HG03432 (cell line): ENCODE data around the gene ZBTB20.

ENCODE experiments used
- ATAC-seq: cut with Tn5 transposase; IDR thresholded peaks from one replicate; pipeline ENCODE4 v1.9.1; 2021; ENCODE audit warnings: mild to moderate bottlenecking, moderate library complexity; ENCODE audit not compliant: unreplicated experiment

The ZBTB20 gene

DNA sequence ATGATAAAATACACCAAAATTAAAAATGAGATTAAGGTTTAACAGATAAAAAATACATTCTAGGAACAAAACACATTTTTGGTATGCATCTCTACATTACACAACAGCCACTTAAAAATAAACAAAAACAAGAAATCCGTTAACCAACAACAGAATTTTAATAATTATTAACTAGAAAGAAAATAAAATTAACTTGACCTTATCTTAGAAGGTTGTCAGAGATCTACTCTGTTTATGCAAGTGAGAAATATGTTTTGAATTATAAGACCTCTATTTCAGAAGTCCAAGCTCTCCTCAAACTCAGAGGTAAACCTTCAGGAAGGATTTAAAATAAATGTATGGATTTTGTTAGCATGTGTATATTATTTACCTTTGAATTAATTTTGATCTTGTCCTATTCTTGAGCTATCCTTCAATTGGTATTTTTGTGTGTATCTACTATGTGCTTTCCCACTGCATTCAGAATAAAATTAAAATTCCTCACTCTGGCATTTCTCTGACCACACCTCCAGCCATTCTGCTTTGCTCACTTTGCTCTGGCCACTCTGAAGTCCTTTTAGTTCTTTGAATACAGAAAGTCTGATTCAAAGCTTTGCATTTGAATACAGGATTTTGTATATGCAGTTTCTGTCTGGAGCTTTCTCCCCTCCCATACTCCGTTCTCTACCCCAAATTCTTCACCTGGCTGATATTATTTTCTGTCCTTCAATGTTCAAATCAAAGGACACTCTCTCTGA lies 352.0 kb downstream of the ZBTB20 start:
- no peak for ATAC-seq

DNA sequence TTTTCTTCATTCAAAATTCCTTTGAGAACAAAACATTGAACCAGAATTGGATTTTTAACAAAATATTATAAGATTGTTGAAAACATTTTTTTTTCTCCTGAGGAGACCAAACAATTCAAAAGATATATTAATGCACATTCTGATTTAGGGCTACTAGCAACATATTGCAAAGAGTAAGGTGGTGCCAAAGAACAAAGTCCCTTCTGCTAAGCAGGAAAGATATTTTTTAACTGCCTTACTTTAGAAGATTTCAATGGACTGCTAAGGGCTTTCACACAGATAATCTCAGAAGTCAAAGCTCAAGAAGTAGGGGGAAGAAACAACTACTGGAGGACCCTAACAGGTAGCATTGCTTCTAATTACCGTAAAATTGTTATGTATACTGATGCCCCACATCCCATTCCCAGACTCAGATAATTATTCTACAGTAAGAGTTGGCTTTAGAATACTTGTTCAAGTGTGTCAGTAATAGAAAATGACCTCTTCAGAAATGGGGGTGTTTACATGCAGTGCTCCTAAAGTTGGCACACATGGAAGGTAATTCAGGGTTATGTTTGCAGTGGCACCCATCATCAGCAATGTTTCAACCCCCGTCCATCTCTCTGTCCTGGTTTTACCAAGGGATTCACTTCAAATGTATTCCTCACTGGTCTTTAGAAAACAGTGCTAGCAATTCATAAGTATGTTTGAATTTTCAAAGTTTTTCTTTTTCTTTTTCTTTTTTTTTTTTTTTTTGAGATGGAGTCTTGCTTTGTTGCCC lies 354.7 kb downstream of the ZBTB20 start:
- ATAC-seq, result no peak

DNA sequence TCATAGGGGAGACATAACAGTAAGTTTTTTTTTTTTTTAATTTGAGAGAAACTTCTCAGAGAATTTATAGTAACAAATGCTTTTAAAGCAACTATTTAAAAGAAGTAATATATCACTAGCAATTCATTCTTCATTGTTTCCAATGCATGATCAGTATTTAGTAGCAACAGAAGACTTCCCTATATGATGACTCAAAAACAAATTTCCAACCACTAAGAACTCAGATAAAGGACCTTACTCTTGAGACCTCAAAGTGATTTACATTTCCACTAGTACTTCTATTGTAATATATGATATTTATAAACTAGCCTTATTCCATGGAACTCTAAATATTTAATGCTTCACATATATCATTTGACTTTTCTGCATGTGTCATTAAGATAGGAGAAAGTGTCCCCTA lies 356.3 kb downstream of the ZBTB20 start:
- ATAC-seq, result no peak

DNA sequence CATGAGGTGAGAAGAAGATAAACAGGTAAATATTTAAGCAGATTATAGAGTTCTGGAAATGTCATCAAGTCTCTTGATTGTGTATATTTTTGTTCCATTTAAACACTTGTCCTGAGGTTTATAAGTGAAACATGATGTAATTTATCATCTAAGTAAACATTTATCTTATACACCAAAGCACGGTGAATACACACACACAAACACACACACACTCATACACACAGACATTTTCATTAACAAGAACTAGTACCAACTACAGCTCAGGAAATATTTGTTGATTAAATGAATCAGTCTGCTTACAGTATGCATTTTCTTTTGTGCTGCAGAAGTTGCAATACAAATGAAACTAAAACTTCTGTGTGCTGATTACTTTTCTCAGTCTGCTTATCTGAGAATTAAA lies 357.3 kb downstream of the ZBTB20 start:
- ATAC-seq, result no peak

DNA sequence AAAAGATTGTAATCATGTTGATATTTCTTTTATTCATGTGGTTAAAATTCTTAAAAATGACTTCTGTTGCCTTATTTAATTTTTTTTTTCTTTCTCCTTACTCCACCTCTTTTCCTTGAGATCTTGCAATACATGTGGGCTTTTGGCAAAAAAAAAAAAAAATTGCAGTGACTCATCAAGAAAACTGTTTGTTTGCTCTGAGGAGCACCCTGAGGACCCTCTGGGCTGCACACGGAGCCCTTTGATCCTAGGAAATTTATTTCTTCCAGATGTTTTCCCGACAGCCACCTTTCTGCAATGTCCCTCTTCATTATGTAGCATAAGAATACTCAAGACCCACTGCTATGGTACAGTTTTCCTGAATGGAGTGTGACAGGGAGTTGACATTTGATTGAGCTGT lies 371.7 kb downstream of the ZBTB20 start:
- ATAC-seq, result no peak

DNA sequence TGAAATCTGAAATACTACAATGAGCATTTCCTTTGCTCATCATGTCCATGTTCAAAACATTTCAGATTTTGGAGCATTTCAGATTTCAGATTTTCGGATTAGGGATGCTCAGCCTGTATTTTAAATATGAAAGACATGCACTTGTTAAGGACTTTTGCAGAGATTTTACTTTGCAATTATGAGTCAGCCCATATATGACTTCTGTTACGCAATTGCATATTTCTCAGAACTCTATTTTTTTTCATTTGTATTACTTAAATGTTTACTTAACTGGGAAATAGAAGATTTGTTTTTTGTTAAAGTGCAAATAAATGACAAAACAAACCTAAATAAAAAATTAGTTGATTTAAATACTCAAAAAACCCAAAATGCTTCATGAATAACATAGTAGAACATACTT lies 376.2 kb downstream of the ZBTB20 start:
- no peak for ATAC-seq

DNA sequence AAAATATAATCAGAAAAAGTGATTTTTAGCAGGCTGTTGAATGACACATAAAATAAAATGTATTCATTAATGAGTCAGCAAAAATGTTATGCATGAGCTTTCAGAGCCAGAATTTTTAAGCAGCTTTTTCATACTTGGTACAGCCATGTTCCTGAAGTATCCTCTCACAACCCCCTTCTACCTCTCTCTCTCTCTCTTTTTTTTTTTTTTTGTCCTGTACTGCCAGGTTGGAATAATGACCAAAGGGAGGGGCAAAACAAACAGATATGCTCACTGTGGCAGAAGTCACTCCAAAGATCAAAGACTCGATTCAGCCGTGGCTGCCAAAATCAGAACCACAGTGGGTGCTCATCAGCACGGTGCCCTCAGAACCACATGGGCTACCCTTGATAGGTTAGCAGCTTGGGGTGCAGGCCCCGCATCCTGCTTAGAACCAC lies 383.0 kb downstream of the ZBTB20 start:
- ATAC-seq, result no peak

DNA sequence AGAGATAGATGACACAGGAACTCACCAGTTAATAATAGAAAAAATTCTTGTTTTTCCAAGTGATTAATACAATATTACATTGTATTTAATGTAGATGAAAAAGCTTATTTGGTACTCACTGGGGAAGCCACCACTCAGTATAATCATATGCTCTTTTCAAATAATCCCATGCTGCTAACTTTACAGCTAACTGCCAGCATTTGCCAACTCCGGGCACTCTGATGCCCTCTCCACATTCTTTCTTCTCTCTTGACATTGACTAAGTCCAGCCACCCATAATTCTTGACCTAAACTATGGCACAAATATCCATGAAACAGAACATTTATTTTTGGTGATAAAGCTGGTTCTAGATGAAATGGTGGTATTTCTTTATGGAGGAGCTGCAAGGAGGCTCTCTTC lies 384.9 kb downstream of the ZBTB20 start:
- no peak for ATAC-seq

DNA sequence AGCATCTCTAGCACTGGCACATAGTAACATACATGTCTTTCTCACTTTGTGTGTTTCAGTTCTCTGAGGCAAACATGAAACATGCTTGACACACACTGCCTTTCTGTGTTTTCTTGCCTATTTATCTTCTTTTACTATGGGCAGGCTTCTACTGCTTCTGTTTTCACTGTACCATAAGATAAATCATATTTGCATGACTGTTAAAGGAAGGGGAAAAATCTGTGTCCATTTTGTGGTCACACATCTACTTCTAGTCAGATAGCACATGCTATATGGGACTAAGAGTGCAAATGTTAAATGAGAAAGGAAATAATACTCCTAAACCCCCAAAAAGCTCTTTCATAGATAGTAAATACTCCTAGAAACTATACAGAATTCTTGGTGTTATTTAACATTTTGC lies 386.4 kb downstream of the ZBTB20 start:
- ATAC-seq, result peak; percentile 40

DNA sequence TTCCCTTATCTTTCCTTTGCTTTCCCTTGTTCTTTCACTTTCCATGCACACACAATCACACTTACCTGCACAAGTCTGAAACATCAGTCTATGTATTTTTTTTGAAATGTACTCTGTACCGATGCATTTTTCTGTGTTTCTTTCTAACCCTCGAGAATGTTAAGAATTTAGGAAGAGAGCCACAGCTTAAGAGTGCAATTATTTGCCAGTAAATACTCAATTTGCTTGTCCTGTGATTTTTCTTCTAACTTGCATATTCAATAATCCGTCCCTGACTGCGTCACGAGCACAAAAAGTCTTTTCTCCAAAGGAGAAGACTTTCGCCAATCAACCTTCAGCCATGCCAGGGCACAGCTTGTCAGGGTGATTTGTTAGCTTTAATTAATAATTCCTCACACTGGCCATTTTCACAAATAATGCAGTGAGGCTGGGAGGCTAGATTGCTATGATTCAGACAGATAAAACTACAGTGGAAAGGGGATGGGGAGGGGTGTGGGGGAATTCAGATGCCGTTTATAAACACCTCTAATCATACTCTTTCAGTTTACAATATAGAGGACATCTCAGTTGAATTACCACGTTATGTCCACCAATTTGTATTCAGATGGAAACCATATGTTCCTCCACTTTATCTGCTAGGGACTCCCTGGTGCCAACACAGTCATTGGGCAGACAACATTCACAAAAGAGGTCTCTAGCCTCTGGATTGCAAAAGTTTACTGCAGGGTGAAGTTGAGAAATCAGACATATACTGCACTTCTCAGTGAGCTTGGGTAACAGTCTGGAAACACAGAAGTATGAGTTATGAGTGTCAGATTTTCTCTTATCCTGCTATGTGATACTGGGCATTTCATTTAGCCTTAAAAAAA lies 388.0 kb downstream of the ZBTB20 start:
- ATAC-seq, result no peak

DNA sequence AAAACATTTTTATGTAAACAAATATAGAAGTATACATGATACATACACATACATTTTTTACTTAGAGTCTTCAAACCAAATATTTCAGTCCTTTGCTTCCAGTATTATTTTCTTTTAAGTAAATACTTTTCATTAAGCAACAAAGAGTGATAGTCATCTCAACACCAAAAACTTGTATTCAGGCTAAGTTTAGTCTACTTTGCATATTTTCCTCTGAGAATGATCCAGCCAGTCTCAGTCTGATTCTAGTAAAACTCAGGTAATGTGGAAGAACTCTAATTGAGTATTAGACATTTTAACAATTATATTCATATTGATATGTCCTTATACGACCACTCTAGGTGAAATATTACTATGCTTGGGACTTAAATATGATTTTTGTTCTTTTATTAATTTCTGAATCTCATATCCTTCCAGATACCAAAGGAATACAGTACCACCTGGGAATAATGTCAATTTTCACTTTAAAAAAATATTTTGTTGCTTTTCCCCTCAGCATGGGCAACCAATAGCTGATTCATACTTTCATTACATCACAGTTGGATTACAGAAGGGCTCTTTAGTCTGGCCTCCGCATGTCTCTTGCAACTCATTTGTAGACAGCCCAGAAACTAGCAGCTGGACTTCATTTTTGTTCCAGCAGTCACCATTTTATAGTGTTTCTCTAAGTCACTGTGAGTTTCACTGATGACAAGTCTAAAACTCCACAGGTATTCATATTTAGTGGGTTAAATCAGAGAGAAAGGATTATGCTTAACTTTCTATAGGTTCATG lies 390.4 kb downstream of the ZBTB20 start:
- ATAC-seq, result peak; percentile 91

DNA sequence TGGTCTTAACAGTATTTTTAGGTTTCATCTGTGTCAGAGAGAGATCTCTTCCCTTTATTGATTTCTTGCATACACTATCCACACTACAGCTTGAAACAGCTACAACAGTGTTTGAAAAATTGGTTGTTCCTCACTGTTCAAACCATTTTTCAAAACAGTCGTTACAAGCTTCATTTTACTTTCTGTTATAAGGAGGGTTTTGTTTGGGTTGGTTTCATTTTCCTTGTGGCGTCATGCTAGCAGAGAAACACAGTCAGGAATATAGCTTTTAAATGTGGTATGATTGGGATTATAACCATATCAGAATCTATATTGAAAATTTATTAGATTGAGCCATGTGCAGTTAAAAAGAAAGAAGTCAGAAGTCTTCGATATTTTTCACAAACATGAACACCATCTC lies 400.6 kb downstream of the ZBTB20 start:
- no peak for ATAC-seq

DNA sequence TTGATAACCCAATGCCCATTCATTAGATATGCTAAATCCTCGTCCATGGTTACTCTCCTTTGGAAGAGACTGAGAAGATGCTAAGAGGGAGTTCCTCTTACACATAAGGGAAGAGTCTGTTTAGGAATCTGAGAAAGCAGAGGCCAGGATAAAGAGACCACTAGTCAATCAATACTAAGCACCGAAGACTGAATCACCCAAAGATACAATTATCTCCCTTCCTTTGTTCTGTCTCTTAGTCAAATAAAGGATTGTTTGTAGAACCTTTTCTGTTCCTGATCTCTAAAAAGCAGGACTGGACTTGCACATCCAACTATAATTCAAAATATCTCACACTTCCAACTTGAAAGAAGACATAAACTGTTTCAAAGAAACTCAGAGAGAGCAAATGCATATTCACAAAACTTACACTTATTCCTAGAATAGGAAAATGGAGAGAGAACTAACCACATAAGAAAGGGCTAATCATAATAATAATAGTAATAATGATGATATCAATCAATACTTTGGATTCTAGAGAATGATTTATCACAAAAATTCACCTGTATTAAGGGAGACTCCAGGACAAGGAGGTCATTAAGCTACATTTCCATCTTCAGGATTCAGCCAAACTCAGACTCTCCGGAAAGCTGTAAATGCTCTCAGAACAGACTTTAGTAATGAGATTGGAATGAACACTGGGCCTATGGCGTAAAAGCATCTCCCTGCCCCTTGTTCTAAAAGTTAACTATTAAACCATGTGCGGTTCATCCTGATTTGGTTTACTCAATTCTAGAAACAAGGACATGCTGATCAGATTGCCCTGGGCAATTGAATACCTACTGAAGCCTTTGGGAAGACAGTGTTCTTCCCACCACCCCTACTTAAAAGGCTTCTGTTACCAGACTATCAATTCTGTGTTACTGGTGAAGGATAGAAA lies 401.5 kb downstream of the ZBTB20 start:
- ATAC-seq, result no peak

DNA sequence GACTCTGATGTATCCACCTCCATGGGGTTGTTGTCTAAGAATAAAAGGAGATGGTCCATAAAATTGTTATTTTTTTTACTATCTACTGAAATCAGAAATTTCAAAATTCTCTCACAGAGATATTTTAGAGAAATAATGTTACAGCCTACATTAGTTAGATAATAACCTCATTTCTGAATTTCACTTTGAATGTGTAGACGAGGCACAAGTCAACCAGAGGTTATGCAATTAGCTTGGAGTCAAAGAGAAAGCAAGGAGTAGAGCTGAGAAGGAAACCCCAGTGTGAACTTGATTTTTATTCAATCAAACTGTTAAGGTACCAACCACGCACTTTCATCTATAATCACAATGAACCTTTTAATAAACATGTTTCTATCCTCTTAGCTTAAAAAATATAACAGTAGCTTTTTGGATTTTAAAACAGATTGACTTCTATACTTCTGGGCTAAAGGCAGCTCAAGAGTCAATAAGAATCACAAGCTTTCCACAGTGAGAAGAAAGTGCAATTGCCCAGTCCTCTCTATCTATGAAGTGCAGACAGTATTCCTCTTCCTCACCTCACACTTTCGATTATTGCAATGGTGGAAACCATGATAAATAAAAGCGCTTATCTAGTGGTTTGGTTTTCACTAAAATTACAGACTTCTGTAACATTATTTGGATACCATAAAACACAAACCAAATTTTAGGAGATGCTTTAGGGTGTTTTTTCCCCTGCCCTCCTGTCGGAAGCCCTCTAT lies 403.2 kb downstream of the ZBTB20 start:
- no peak for ATAC-seq

DNA sequence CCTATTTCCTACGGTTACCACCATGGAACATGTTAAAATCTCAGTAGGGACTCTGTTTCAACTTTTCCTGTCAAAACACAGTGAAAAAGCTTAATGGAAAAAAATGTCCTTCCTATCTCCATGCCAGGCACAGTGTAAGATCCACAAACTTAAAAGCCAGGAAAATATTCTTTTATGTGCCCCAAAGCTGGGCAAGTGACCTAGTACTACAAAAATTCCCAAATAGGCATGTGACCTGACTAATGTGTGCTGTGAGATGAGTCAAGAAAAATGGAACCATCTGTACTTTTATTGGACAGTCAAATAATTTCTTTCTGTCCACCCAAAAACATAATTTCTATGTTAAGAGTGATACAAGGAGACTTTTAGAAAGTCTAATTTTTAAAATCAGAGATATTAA lies 406.0 kb downstream of the ZBTB20 start:
- no peak for ATAC-seq

DNA sequence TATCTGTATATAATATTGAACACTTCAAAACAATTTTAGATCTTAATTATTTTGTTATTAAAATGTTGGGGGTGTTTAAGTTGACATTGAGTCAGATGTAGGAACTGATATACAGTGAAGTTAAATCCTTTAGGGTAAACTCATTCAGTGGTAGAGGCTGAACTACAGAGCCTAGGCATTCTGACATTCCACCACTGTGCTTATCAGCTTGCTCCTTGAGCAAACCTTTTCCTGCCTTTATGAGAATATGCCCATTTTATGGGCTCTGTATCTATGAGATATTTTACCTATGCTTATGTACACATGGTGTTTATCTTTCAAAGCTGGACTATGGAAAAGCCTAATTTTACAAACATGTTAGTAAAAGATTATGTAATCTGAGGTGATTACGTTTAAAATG lies 407.5 kb downstream of the ZBTB20 start:
- no peak for ATAC-seq

DNA sequence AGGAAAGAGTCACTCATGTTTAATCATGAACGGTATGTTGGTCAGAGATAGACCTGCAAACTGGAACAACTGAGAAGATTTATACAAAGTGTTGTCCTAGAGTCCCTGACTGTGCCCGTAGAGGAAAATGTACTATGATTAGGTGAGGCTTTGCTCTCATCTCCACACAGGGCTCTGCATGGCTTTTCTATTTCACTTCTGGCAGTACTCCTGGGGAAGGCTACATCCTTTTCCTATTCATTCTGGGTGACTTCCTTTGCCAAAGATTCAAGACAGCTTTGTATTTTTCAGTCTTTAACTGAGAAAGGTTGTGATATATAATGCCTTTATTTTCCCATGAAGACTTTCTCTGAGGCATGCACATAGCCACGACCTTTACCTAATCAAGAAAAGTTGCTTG lies 414.7 kb downstream of the ZBTB20 start:
- no peak for ATAC-seq

DNA sequence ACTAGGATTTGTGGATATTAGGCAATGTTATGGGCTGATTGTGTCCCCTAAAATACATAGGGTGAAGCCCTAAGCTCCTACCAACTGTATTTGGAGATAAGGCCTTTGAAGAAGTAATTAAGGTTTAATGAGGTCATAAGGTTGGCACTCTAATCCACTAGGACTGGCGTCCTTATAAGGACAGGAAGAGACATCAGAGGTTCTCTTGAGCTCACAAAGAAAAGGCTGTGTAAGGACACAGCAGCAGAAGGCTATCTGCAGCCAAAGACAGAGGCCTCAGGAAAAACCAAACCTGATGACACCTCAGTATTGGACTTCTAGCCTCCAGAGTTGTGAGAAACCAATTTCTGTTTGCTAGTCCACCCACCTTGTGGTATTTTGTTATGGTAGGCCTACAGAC lies 416.7 kb downstream of the ZBTB20 start:
- no peak for ATAC-seq

DNA sequence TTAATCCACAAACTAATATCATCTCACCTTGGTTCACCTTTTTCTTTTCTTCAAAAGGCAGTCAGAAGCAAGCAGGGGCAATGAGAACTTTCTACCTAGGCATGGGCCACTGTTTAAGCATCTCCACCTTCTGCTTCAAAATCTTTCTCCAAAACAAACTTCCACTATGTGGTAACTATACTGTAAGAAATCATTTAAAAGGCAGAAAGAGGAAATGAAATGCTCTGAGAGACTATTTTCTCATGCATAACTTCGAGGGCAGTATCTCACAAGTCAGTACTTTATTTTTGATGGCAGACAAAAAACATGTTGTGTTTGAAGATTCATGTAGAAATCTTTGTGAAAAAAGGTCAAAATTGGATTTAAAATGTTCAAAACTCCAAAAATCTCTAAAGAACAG lies 419.7 kb downstream of the ZBTB20 start:
- ATAC-seq, result no peak
